Lung (tissue), 12 donors: ENCODE results near the gene C15orf40. TPM values are rescaled to one million over a fixed set of nuclear protein-coding genes. Genes with fewer than 3 reads are reported as not detected.
"Not testable (repeated sequence)": the region's sequence is repeated elsewhere in the genome, so short reads cannot be mapped to it uniquely, and the experiment has no call there.

Experiments used
- ATAC-seq: fragments of 200-7000 bp; cut with Tn5 transposase; one replicate; pipeline ENCODE4 v1.9.1; 2020; ENCODE audit warnings: moderate number of reproducible peaks; ENCODE audit not compliant: insufficient read depth, low FRiP score
- DNase-seq, 3 donors: peaks; one replicate each; pipeline ENCODE4 v3.0.0-alpha.2; 2013 to 2017
- H3K27ac ChIP-seq, 2 donors: one replicate each; pipeline ENCODE4 v1.5.1; 2013; ENCODE audit warnings: mild to moderate bottlenecking in 2 of 2, moderate library complexity in 2 of 2, control low read depth in 1 of 2, inconsistent platforms in 1 of 2, low read depth in 1 of 2, low read length in 1 of 2
- H3K27me3 ChIP-seq, 3 donors: one replicate each; pipeline ENCODE4 v1.5.1; 2013; ENCODE audit warnings: low read length in 2 of 3; ENCODE audit not compliant: control insufficient read depth in 3 of 3, insufficient read depth in 3 of 3
- H3K36me3 ChIP-seq, 4 donors: one replicate each; pipeline ENCODE4 v1.5.1; 2013; ENCODE audit warnings: low read length in 4 of 4, mild to moderate bottlenecking in 1 of 4, moderate library complexity in 1 of 4; ENCODE audit not compliant: control insufficient read depth in 4 of 4, insufficient read depth in 4 of 4
- H3K4me1 ChIP-seq, 5 donors: one replicate each; pipeline ENCODE4 v1.5.1; 2013; ENCODE audit warnings: low read length in 5 of 5, mild to moderate bottlenecking in 2 of 5, moderate library complexity in 1 of 5; ENCODE audit not compliant: control insufficient read depth in 5 of 5, insufficient read depth in 5 of 5
- H3K4me3 ChIP-seq: one replicate; pipeline ENCODE4 v1.5.1; 2013; ENCODE audit warnings: mild to moderate bottlenecking, control low read depth, moderate library complexity
- H3K9ac ChIP-seq, 2 donors: one replicate each; pipeline ENCODE4 v1.5.1; 2013; ENCODE audit warnings: low read length in 2 of 2, control low read depth in 1 of 2; ENCODE audit not compliant: insufficient read depth in 1 of 2
- H3K9me3 ChIP-seq, 4 donors: one replicate each; pipeline ENCODE4 v1.5.1; 2013; ENCODE audit warnings: low read length in 3 of 4, mild to moderate bottlenecking in 1 of 4, moderate library complexity in 1 of 4; ENCODE audit not compliant: control insufficient read depth in 4 of 4, insufficient read depth in 3 of 4
- WGBS, 2 donors: extraction: QIAGEN DNeasy Blood & Tissue Kit; methylation state at CpG; one replicate each; pipeline ENCODE4 v1.1.7; 2013; 5-methylcytosine and 5-hydroxymethylcytosine counted together
- polyA plus RNA-seq, 2 donors: library from polyadenylated mRNA; stranded (reverse); fragments of 200-250 nt; gene quantifications; one replicate each; pipeline ENCODE4 v1.2.1, GENCODE V29; 2013
- total RNA-seq, 2 donors: library from RNA; depleted of rRNA in 1 of 2; stranded (reverse); fragments of >200 nt in 1 of 2; gene quantifications; one replicate each; pipeline ENCODE4 v1.2.1, GENCODE V29; 2014 to 2021
- TF ChIP-seq, protein P1 (sequence below): IDR thresholded peaks from 2 replicates; pipeline ENCODE4 v1.5.1; 2012; ENCODE audit warnings: mild to moderate bottlenecking; ENCODE audit errors: control extremely low read depth, extremely low read depth
- donor health status: control.
- donor health status: control.
- donor health status: Bipolar disorder and iron deficiency.
- donor health status: healthy.
- donor health status: DM: yes; HTN: yes; CAD: no.

C15orf40 gene
- total and polyA plus RNA-seq, 4 donors: 16.7 to 26.1 (median 21.7) TPM

DNA sequence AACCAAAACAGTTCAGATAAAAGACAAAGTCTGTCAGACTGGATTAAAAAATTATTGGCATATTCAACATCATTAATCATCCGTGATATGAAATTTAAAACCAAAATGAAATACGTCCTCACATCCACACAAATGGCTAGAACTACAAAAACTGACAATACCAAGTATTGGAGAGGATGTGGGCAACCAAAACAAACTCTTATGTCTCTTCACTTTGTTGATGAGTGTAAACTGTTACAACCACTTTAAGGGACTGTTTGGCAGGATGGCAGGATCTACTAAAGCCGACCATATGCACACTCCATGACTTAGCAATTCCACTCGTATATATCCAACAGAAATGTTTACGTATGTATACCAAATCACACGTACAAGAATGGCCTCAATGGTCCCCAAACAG is 24.8 kb upstream of the C15orf40 start:
- no peak overlapping the region for H3K9ac ChIP-seq
- H3K4me3 ChIP-seq: no peak overlapping the region
- H3K4me1 ChIP-seq: no peaks in the 10 kb centered on the region
- no peak overlapping the region for H3K27ac ChIP-seq
- ATAC-seq (no peak), DNase-seq (no peak)
- TF ChIP-seq, protein P1, sequence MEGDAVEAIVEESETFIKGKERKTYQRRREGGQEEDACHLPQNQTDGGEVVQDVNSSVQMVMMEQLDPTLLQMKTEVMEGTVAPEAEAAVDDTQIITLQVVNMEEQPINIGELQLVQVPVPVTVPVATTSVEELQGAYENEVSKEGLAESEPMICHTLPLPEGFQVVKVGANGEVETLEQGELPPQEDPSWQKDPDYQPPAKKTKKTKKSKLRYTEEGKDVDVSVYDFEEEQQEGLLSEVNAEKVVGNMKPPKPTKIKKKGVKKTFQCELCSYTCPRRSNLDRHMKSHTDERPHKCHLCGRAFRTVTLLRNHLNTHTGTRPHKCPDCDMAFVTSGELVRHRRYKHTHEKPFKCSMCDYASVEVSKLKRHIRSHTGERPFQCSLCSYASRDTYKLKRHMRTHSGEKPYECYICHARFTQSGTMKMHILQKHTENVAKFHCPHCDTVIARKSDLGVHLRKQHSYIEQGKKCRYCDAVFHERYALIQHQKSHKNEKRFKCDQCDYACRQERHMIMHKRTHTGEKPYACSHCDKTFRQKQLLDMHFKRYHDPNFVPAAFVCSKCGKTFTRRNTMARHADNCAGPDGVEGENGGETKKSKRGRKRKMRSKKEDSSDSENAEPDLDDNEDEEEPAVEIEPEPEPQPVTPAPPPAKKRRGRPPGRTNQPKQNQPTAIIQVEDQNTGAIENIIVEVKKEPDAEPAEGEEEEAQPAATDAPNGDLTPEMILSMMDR: no peak
- peaks cover 0 to 3% (median 1%) of the 10 kb centered on the region in 4 donors for H3K9me3 ChIP-seq
- 94 to 96% methylated on average over 6 of the region's 6 CpGs for WGBS, 2 donors
- H3K27me3 ChIP-seq: no peaks in the 10 kb centered on the region
- H3K36me3 ChIP-seq: peaks cover 9 to 18% (median 13%) of the 10 kb centered on the region in 4 donors

DNA sequence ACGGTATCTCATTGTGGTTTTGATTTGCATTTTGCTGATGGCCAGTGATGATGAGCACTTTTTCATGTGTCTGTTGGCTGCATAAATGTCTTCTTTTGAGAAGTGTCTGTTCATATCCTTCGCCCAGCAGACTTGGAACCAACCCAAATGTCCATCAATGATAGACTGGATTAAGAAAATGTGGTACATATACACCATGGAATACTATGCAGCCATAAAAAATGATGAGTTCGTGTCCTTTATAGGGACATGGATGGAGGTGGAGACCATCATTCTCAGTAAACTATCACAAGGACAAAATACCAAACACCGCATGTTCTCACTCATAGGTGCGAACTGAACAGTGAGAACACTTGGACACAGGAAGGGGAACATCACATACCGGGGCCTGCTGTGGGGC is 19.8 kb upstream of the C15orf40 start:
- H3K36me3 ChIP-seq: peaks cover 10 to 12% (median 11%) of the 10 kb centered on the region in 4 donors
- H3K4me1 ChIP-seq, H3K9me3 ChIP-seq, ATAC-seq, H3K4me3 ChIP-seq, H3K27ac ChIP-seq, DNase-seq, H3K9ac ChIP-seq, H3K27me3 ChIP-seq: not testable (repeated sequence)
- WGBS, 2 donors: 97 to 98% methylated on average over 6 of the region's 6 CpGs

DNA sequence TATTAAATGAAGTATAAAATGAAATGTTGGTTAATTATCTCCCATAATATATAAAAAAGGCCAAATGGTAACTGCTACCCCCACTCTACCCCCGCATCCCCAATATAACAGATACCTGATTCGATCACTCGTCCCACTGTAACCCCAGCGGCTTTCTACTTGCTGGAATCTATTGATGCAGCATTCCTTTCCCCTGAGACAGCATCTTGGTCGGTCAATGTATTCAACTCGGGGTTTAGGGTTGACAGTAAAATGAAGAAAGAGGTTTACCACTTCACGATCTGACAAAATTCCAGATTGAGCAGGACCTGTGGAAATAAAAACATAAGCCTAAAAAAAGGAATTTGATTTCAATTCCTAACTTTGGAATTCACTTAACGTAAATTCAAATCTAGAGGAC is 18.6 kb upstream of the C15orf40 start:
- H3K9ac ChIP-seq: no peak overlapping the region
- no peaks in the 10 kb centered on the region for H3K27me3 ChIP-seq
- DNase-seq (no peak), ATAC-seq (no peak)
- no peak overlapping the region for H3K4me3 ChIP-seq
- WGBS, 2 donors: 96 to 98% methylated on average over 8 of the region's 8 CpGs
- no peak overlapping the region for H3K27ac ChIP-seq
- peaks cover 10 to 12% (median 11%) of the 10 kb centered on the region in 4 donors for H3K36me3 ChIP-seq
- TF ChIP-seq, protein P1: no peak
- H3K4me1 ChIP-seq: no peaks in the 10 kb centered on the region
- H3K9me3 ChIP-seq: peaks cover 0 to 2% (median 0%) of the 10 kb centered on the region in 4 donors

DNA sequence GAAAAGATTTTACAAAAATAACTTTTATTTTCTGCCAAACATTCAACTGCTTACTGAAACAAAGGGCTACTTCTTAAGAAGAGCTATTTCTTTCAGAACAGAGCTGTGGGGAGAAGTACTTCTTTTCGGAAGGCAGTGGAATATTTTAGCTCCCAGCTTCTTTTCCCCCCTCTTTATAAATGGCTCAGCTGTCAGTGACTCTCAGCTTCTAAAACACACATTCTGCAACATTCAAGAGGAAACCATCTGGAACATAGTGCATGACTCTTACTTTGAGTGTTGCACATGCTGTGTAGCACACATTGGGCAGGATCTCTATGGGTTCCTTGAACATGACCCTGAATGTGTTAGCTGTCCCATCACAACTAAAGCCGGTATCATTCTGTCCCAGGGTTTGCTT is 7.0 kb upstream of the C15orf40 start:
- Histone ChIP-seq H3K27ac (no peak overlapping the region), H3K9me3 (no peaks in the 10 kb centered on the region), H3K4me1 (peaks cover 0 to 1% (median 0%) of the 10 kb centered on the region in 5 donors), H3K36me3 (peaks cover 9 to 23% (median 14%) of the 10 kb centered on the region in 4 donors), H3K9ac (no peak overlapping the region), H3K27me3 (no peaks in the 10 kb centered on the region), H3K4me3 (no peak overlapping the region)
- ATAC-seq (no peak), DNase-seq (peak in 1 of 3 donors; percentile 30)
- TF ChIP-seq, protein P1: no peak
- 86 to 88% methylated on average over 2 of the region's 2 CpGs for WGBS, 2 donors
